SKM-1 (cell line): ENCODE results near the gene SGK1.
"Not testable (repeated sequence)": the region's sequence is repeated elsewhere in the genome, so short reads cannot be mapped to it uniquely, and the experiment has no call there.

ENCODE experiments used
- DNase-seq: peaks from one replicate; lab custom pipeline; 2025; ENCODE audit not compliant: unreplicated experiment; lab: John Stamatoyannopoulos, UW

The SGK1 gene

GRCh38 chr6:134256862-134257261 lies 61.0 kb downstream of the SGK1 start:
- DNase-seq = no peak

DNA sequence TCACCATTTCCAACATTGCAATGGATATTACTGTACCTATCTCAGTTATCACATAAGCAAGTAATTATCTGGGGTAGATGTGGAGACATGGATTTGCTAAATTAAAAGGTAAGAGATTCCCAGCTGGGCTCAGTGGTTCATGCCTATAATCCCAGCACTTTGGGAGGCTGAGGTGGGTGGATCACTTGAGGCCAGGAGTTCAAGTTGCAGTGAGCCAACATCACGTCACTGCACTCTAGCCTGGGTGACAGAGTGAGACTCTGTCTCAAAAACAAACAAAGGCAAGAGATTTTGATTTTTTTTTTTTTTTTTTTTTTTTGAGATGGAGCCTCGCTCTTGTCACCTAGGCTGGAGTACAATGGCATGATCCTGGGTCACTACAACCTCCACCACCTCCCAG lies 62.6 kb downstream of the SGK1 start:
- not testable (repeated sequence) for DNase-seq

DNA sequence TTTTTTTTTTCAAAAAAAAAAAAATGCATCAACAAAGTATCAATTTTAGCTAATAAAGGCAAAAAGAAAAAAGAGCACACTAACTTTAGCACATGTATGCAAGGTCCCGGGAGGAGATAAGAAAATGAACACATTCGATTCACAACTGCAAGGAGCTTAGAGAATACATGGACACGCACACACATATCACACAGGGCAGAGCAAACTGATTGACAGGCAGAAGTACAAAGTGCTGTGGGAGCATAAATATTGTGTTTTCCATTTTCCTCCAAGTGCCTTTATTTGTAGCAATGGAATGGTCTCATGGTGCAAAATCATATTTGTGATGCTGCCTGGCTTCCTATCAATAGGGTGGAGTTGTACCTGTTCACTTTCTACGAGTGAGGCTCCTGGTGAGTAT lies 63.8 kb downstream of the SGK1 start:
- DNase-seq = no peak

DNA sequence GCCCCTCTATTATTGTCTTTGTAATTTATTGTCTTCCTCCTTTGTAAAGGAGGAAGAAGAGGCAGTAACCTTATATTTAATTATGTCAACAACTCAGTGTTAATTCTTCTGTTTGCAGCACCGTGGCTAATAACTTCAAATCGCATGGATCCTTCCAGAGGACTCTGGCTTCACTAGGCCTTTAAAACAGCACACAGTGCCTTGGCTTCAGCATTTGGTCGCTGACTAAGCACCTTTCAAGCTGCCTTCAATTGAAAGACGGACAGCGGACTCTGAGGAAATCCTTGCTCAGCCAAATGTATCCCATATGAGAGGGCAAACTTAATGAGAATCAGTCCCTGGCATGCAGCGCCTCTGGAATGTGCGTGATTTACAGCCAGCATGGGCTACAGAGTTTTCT lies 64.2 kb downstream of the SGK1 start:
- DNase-seq = no peak

DNA sequence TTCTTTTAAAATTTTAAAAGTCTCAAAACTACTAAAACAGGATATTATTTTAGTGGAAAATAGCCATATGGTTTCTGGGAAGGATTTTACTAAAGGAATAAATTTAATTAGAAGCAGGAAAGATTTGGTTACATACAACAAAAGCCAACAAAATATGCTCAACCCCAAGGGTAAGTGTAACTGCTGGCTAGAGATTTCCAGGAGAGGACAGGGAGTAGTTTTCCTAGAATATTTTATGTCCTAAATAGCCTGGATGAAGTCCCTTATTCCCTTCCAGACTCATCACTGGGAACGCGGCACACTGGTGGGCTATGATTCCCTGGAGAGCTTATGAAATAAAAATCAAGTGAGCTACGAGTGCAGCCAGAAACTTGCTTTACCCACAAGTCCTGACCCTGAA lies 66.6 kb downstream of the SGK1 start:
- DNase-seq = no peak

- no peak for DNase-seq
Observed at GRCh38 chr6:134250776-134251175, 67.1 kb downstream of the SGK1 start.

GRCh38 chr6:134249759-134250602 lies 67.9 kb downstream of the SGK1 start:
- DNase-seq = no peak

- no peak for DNase-seq
Observed at GRCh38 chr6:134249239-134249758, 68.6 kb downstream of the SGK1 start.

DNA sequence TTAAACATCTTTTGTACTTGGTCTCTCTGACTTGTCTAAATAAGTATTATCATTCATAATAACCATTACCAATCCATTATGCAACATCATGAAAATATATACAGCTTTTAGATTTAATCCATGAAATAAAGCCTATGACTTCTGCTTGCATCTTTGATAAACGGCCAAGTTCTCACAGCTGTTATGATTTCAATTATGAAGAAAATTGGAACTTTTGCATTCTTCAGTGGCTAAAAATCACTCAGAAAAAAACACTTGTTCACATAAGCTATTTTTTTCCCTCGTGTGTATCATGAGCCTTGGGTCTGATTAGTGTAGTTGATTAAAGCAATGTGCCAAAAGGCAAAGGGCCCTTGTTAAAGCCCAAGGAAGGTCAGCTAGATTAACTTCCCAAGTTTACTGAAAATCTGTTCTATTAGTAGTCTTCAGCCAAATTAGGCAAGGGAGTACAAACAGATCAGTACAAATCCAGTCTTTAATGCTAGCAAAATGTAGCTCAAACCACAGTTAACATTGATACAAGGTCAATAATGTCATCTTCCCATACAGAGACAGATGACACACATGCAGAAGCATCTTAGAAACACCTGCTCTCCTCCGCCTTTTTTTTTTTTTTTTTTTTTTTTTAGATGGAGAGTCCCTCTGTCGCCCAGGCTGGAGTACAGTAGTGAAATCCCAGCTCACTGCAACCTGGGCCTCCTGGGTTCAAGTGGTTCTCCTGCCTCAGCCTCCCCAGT lies 69.9 kb downstream of the SGK1 start:
- DNase-seq = no peak

GRCh38 chr6:134247231-134247833 lies 70.6 kb downstream of the SGK1 start:
- DNase-seq = no peak

DNA sequence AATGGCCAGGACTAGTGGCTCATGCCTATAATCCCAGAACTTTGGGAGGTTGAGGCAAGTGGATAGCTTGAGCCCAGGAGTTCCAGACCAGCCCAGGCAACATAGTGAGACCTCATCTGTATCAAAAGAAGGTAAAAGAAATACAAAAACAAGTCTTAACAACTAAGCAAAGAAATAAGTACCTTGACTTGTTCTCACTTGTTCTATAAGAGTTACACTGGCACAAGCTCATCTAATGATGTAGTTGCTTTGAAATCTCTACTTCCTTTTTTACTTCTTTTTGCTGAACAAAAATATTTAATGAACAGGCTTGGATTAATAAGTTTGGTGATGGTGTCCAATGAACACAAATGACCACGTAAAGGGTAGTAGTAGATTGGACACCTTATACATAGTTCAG lies 72.2 kb downstream of the SGK1 start:
- DNase-seq = no peak

DNA sequence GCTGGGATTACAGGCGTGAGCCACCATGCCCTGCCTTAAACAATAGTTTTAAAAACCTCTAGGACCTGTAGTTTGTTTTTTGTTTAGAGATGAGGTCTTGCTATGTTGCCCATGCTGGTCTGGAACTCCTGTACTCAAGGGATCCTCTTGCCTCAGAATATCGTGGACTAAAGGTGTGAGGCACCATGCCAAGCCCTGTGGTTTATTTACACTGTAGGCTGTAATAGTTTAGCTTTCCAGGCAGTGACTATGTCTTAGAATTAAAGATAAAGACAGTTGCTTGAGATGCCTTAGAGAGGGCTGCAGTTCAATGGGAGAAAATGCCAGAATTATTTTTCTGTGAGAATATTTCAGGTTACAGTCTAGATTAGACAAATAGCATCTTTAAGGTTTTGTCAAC lies 72.9 kb downstream of the SGK1 start:
- DNase-seq = no peak

GRCh38 chr6:134240665-134241431 lies 77.1 kb downstream of the SGK1 start:
- peak; percentile 79 for DNase-seq

DNA sequence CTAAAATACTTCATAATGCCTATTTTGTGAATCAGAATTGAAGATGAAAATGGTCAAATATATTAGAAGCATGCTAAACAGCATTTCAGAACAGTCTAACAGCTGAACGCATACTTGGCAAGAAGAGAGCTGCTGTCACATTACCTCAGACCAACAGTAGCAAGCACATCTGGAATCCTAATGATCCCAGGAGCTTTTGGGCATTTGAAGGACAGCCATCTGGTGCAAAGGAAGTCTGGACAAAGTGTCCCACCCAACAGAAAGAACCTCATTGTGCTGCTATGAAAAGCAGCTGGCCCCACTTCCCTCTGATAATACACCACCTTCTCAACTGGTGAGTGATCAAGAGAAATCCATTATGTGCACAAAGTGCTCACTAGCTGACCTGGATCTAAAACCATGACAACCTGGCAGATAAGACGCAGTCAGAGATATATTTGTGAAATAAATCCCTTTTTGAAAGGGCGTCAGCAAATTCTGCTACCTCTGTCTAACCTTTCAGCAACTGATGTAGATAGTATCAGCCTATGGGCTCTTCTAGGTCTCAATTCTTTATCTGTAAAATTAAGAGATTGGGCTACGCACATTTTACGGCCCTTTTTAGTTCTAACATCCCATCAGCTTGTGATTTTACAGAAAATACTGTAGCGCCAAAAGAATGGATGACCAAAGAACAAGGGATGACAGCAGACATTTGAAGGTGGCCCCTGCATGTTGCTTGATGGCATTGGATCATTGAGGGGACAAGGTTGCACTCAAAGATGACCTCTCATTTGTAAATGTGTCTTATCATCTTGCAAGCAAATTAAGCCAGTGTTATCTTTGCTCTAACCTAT lies 78.7 kb downstream of the SGK1 start:
- no peak for DNase-seq

GRCh38 chr6:134238006-134238405 lies 79.9 kb downstream of the SGK1 start:
- DNase-seq = no peak

DNA sequence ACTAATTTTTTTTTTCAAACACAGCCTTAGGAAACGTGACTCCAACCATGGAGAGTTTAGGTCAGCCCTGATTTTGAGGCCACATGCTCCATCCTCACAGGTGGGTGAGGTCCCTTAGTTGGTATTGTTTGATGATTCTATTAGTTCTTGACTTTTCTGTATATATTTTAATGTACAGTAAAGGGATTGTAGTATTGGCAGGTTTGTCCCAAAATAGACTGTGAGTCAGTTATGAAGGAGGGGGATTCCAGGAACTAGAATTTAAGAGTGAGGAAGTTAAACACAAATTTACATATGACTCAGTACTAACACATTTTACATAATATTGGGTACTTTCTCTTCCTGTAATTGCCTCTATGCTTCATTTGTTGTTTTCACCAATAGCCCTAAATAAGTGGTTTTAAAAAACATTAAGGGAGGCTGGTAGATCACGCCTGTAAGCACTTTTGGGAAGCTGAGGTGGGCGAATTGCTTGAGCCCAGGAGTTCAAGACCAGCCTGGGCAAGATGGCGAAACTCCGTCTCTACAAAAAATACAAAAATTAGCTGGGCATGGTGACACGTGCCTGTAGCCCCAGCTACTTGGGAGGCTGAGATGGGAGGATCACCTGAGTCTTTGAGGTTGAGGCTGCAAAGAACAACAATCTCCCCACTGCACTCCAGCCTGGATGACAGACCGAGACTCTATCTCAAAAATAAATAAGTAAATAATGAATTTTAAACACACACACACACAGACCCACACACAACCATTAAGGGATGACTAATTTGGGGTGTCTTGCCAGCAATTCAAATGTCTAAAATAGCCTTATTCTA lies 81.8 kb downstream of the SGK1 start:
- peak; percentile 31 for DNase-seq

DNA sequence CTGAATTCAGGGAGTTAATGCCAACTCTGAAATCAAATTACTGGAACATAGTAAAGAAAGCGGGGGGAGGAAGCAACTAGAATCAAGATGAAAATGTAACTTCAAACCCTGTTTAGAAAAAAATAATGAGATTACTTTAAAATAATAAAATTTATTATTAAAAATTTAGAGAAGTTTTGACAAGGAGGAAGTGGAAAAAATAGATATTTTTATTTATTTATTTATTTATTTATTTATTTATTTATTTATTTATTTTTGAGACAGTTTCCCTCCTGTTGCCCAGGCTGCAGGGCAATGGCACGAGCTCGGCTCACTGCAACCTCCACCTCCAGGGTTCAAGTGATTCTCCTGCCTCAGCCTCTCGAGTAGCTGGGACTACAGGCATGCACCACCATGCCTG lies 82.6 kb downstream of the SGK1 start:
- not testable (repeated sequence) for DNase-seq

DNA sequence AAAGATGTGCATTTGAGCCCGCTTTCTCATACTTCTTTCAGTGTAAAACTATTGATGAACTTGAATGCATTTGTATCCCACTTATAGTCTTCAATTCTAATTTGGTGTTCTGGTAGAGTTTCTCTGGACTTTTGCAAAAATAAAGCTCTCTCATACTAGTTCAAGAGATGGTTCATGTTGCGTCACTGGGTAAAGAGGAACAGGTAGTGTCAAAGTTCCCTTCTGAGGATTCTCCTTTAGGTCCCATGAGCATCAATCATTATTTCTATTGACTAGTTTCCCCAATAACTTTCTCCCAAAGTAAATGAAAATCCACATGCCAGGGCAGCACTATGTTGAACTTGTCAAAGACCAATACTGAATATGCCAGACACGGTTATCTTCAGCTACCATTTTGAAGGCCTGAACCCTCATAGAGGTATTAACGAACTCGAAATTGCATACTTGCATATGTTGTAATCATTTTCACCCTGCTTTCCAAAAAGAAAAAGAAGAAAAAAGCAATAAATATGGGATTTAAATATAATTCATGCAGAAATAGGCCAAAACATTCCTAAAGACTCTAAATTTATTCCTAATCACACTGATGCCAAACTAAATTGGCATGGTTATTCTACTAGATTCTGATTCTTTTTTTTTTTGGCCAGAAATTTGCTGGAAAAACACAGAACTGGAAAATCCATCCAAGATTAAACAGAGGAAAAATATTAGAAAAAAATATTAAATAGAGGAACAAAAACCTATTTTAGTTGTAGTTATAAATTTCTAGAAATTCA lies 84.5 kb downstream of the SGK1 start:
- no peak for DNase-seq

DNA sequence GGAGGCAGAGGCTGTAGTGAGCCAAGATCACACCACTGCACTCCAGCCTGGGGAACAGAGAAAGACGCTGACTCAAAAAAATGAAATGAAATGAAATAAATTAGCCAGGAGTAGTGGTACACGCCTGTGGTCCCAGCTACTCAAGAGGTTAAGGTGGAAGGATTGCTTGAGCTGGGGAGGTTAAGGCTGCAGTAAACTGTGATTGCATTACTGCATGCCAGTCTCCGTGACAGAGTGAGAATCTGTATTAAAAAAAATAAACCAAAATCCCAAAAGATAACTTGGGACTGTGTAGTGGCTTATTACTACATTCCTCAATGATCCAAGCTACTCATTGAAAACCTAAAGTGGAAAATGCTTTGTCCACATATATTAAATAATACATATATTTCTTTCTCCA lies 87.0 kb downstream of the SGK1 start:
- no peak for DNase-seq
